ENCODE data around the gene PCSK5. TPM values are rescaled to one million over a fixed set of nuclear protein-coding genes. Genes with fewer than 3 reads are reported as not detected.

PCSK5 gene
- total and polyA plus RNA-seq, 2 donors (not counting 3 experiments of a cell fraction or from before 2014, with no cell fraction given) = 2.6 to 4.8 TPM

DNA sequence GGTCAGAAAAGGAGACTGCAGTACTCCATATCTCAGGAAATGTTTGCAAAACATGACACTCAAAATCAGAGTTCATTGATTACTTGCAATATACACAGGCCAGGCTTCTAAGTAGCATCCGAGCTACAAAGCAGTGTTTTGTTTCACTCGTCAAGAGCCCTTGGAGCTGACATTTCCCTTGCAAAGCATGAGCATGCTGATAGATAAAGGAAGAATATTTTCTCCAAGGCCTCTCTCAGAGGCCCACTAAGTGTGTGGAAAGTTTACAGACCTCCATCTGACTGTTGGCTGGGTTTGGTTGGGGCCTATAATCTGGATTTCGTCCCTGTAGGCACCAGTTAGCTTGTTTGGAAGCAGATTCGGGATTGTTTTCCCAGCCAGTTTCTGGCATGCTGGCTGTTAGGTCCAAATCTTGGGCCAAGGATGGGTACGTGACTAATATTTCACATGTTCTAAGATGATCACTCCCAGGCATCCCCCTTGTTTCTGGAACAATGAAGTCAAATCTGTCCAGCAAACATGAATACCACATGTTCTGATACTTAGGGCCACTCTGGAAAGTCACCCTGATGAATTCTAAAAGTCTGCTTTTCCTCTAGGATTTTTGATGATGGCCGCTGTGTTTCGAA lies 342.5 kb downstream of the PCSK5 start:
- Histone ChIP-seq H3K9me3 (replicated peaks; ENCODE audit: control insufficient read depth, insufficient read depth, low read length) (no peaks in the 10 kb centered on the region), H2AFZ (ENCODE audit: low read depth, low read length) (no peak overlapping the region), H3K4me3 (replicated peaks in 1 of 3; ENCODE audit: insufficient read depth in 1 of 3, low read depth in 1 of 3, low read length in 3 of 3) (no peak overlapping the region), H3K9ac (replicated peaks; ENCODE audit: extremely low read depth, insufficient read depth, low read length) (no peak overlapping the region), H3K4me2 (ENCODE audit: insufficient read depth, low read length) (no peak overlapping the region), H3K36me3 (ENCODE audit: control insufficient read depth in 2 of 2, extremely low read depth in 1 of 2, insufficient read depth in 2 of 2, low read length in 2 of 2) (no peaks in the 10 kb centered on the region), H3K27me3 (ENCODE audit: control insufficient read depth in 2 of 2, insufficient read depth in 2 of 2, low read length in 2 of 2) (peaks cover 0 to 6% of the 10 kb centered on the region in 2 experiments), H3K9me1 (replicated peaks; ENCODE audit: control insufficient read depth, extremely low read depth, insufficient read depth, low read length) (no peaks in the 10 kb centered on the region), H3K27ac (ENCODE audit: insufficient read depth, low read depth, low read length) (no peak overlapping the region), H4K20me1 (replicated peaks; ENCODE audit: control insufficient read depth, extremely low read depth, insufficient read depth, low read length) (no peaks in the 10 kb centered on the region), H3K79me2 (ENCODE audit: control insufficient read depth, insufficient read depth, low read length) (no peaks in the 10 kb centered on the region), H3K4me1 (ENCODE audit: control insufficient read depth, extremely low read depth, insufficient read depth, low read length) (no peaks in the 10 kb centered on the region)
- ChIA-PET POLR2A (no interaction called here), CTCF (no interaction called here)
- intact Hi-C loops (cut with micrococcal nuclease) = no loop called here
- dilution Hi-C loops (cut with MboI; ENCODE audit: extremely low pct_ligation_motif_present, low sequenced_read_pairs) = no loop called here
- TF ChIP-seq MYC (IDR thresholded peaks at IDR 0.05; ENCODE audit: low read depth, low read length) (no peak), GATA2 (IDR thresholded peaks at IDR 0.05; ENCODE audit: insufficient read depth, insufficient read length, low read depth, low read length) (no peak)
- no peak for DNase-seq (ENCODE audit: low read depth, low spot score)
- BruUV-seq (replicated peaks) = no TSS peak
- no peak for FAIRE-seq

- no peaks in the 10 kb centered on the region for H3K79me2 ChIP-seq (ENCODE audit: control insufficient read depth, insufficient read depth, low read length)
- CTCF ChIA-PET = no interaction called here
- H3K4me1 ChIP-seq (ENCODE audit: control insufficient read depth, extremely low read depth, insufficient read depth, low read length) = no peaks in the 10 kb centered on the region
- TF ChIP-seq JUN (IDR thresholded peaks at IDR 0.05; ENCODE audit: borderline replicate concordance, insufficient read depth, insufficient read length, low read depth) (no peak), POLR2A (IDR thresholded peaks at IDR 0.05; ENCODE audit: low read depth, low read length) (no peak), MYC (IDR thresholded peaks at IDR 0.05; ENCODE audit: low read depth, low read length) (no peak), GATA2 (IDR thresholded peaks at IDR 0.05; ENCODE audit: insufficient read depth, insufficient read length, low read depth, low read length) (no peak), EZH2 (IDR thresholded peaks at IDR 0.05; ENCODE audit: borderline replicate concordance, low read depth, low read length, severe bottlenecking) (no peak), POLR2AphosphoS5 (IDR thresholded peaks at IDR 0.05; ENCODE audit: insufficient read depth, low read depth, low read length) (no peak), CTCF (IDR thresholded peaks at IDR 0.05; ENCODE audit: extremely low read depth in 1 of 2, insufficient read depth in 1 of 2, low read depth in 1 of 2, low read length in 2 of 2) (no peak), FOS (IDR thresholded peaks at IDR 0.05; ENCODE audit: borderline replicate concordance, insufficient read depth, low read length) (no peak)
- TF ChIP-seq, protein P1, sequence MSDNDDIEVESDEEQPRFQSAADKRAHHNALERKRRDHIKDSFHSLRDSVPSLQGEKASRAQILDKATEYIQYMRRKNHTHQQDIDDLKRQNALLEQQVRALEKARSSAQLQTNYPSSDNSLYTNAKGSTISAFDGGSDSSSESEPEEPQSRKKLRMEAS (IDR thresholded peaks at IDR 0.05; ENCODE audit: insufficient read depth, insufficient read length) = no peak
- FAIRE-seq (no peak), DNase-seq (ENCODE audit: low read depth, low spot score) (no peak)
- no peak overlapping the region for H2AFZ ChIP-seq (ENCODE audit: low read depth, low read length)
- POLR2A ChIA-PET = no interaction called here
- no peak overlapping the region for H3K4me2 ChIP-seq (ENCODE audit: insufficient read depth, low read length)
- H3K9me1 ChIP-seq (replicated peaks; ENCODE audit: control insufficient read depth, extremely low read depth, insufficient read depth, low read length) = no peaks in the 10 kb centered on the region
- dilution Hi-C loops (cut with MboI; ENCODE audit: extremely low pct_ligation_motif_present, low sequenced_read_pairs) = no loop called here
- no peak overlapping the region for H3K9ac ChIP-seq (replicated peaks; ENCODE audit: extremely low read depth, insufficient read depth, low read length)
- no peaks in the 10 kb centered on the region for H3K9me3 ChIP-seq (replicated peaks; ENCODE audit: control insufficient read depth, insufficient read depth, low read length)
- peaks cover 0 to 2% of the 10 kb centered on the region in 2 experiments for H3K27me3 ChIP-seq (ENCODE audit: control insufficient read depth in 2 of 2, insufficient read depth in 2 of 2, low read length in 2 of 2)
- intact Hi-C loops (cut with micrococcal nuclease) = no loop called here
- H4K20me1 ChIP-seq (replicated peaks; ENCODE audit: control insufficient read depth, extremely low read depth, insufficient read depth, low read length) = no peaks in the 10 kb centered on the region
- H3K27ac ChIP-seq (ENCODE audit: insufficient read depth, low read depth, low read length) = no peak overlapping the region
- H3K36me3 ChIP-seq (ENCODE audit: control insufficient read depth in 2 of 2, extremely low read depth in 1 of 2, insufficient read depth in 2 of 2, low read length in 2 of 2) = no peaks in the 10 kb centered on the region
- BruUV-seq (replicated peaks) = no TSS peak
- no peak overlapping the region for H3K4me3 ChIP-seq (replicated peaks in 1 of 3; ENCODE audit: insufficient read depth in 1 of 3, low read depth in 1 of 3, low read length in 3 of 3)
Observed at GRCh38 chr9:76240578-76240977, 350.1 kb downstream of the PCSK5 start.
